HUES64 (cell line): ENCODE measurements around the gene IL9.

Experiments used
- H3K27ac ChIP-seq: 2 replicates; pipeline ENCODE4 v1.7.0; 2013; ENCODE audit warnings: low read depth, low read length, inconsistent platforms
- H3K27me3 ChIP-seq: 2 replicates; pipeline ENCODE4 v1.6.1; 2013; ENCODE audit warnings: mild to moderate bottlenecking, low read length; ENCODE audit not compliant: insufficient read depth
- H3K36me3 ChIP-seq: 2 replicates; pipeline ENCODE4 v1.6.1; 2013; ENCODE audit warnings: mild to moderate bottlenecking, low read length; ENCODE audit not compliant: insufficient read depth
- H3K4me1 ChIP-seq: 2 replicates; pipeline ENCODE4 v1.6.1; 2013; ENCODE audit warnings: mild to moderate bottlenecking, low read length, moderate library complexity; ENCODE audit not compliant: insufficient read depth
- H3K4me3 ChIP-seq: 2 replicates; pipeline ENCODE4 v1.5.1; 2013; ENCODE audit warnings: mild to moderate bottlenecking, low read length, moderate library complexity
- H3K9ac ChIP-seq: 2 replicates; pipeline ENCODE4 v1.6.1; 2013; ENCODE audit warnings: mild to moderate bottlenecking, low read depth, low read length
- H3K9me3 ChIP-seq: 2 replicates; pipeline ENCODE4 v1.6.1; 2013; ENCODE audit warnings: low read depth, low read length; ENCODE audit not compliant: insufficient read depth
- WGBS: fragments of 150-250, 120-280 bp; methylation state at CpG from one replicate; pipeline ENCODE4 v1.1.7; 2013; ENCODE audit warnings: missing lambda C conversion rate; 5-methylcytosine and 5-hydroxymethylcytosine counted together

Gene IL9

GRCh38 chr5:135851186-135851914, 44.3 kb downstream of the IL9 start:
- 91% methylated on average over 24 of the region's 24 CpGs for WGBS
- Histone ChIP-seq H3K27ac (no peak overlapping the region), H3K4me3 (no peak overlapping the region), H3K9ac (no peak overlapping the region), H3K4me1 (no peaks in the 10 kb centered on the region), H3K9me3 (no peaks in the 10 kb centered on the region), H3K36me3 (no peaks in the 10 kb centered on the region), H3K27me3 (no peaks in the 10 kb centered on the region)

GRCh38 chr5:135850671-135851070, 45.0 kb downstream of the IL9 start:
- Histone ChIP-seq H3K27me3 (no peaks in the 10 kb centered on the region), H3K36me3 (no peaks in the 10 kb centered on the region), H3K4me3 (no peak overlapping the region), H3K4me1 (no peaks in the 10 kb centered on the region), H3K9ac (no peak overlapping the region), H3K9me3 (no peaks in the 10 kb centered on the region), H3K27ac (no peak overlapping the region)
- 94% methylated on average over 6 of the region's 6 CpGs for WGBS

- Histone ChIP-seq H3K9me3 (no peaks in the 10 kb centered on the region), H3K27me3 (no peaks in the 10 kb centered on the region), H3K9ac (no peak overlapping the region), H3K4me3 (no peak overlapping the region), H3K36me3 (no peaks in the 10 kb centered on the region), H3K4me1 (no peaks in the 10 kb centered on the region), H3K27ac (no peak overlapping the region)
- WGBS = 93% methylated on average over 9 of the region's 9 CpGs
These were observed 45.4 kb downstream of the IL9 start for GRCh38 chr5:135850231-135850630.

- Histone ChIP-seq H3K27ac (no peak overlapping the region), H3K9me3 (no peaks in the 10 kb centered on the region), H3K36me3 (no peaks in the 10 kb centered on the region), H3K4me1 (no peaks in the 10 kb centered on the region), H3K4me3 (no peak overlapping the region), H3K27me3 (no peaks in the 10 kb centered on the region), H3K9ac (no peak overlapping the region)
- 93% methylated on average over 1 of the region's 1 CpG for WGBS
These were observed 47.7 kb downstream of the IL9 start for GRCh38 chr5:135847976-135848375.

- Histone ChIP-seq H3K27me3 (no peaks in the 10 kb centered on the region), H3K4me3 (no peak overlapping the region), H3K4me1 (no peaks in the 10 kb centered on the region), H3K27ac (no peak overlapping the region), H3K9me3 (no peaks in the 10 kb centered on the region), H3K9ac (no peak overlapping the region), H3K36me3 (no peaks in the 10 kb centered on the region)
These were observed 49.3 kb downstream of the IL9 start for GRCh38 chr5:135846311-135846710.

- H3K27me3 ChIP-seq = no peaks in the 10 kb centered on the region; the same call in 1 of the 2 replicates
- H3K36me3 ChIP-seq = no peaks in the 10 kb centered on the region
- H3K4me1 ChIP-seq = no peaks in the 10 kb centered on the region
- no peak overlapping the region for H3K27ac ChIP-seq
- H3K4me3 ChIP-seq = no peak overlapping the region
- H3K9ac ChIP-seq = no peak overlapping the region
- 89% methylated on average over 6 of the region's 6 CpGs for WGBS
- no peaks in the 10 kb centered on the region for H3K9me3 ChIP-seq
These were observed 51.9 kb downstream of the IL9 start for GRCh38 chr5:135843571-135844337.

GRCh38 chr5:135842737-135843136, 52.9 kb downstream of the IL9 start:
- Histone ChIP-seq H3K4me3 (no peak overlapping the region), H3K9ac (no peak overlapping the region), H3K27me3 (no peaks in the 10 kb centered on the region; the same call in 1 of the 2 replicates), H3K36me3 (no peaks in the 10 kb centered on the region), H3K4me1 (no peaks in the 10 kb centered on the region), H3K27ac (no peak overlapping the region), H3K9me3 (0 out of 2 replicates have a peak, but pooled peaks cover 2% of the 10 kb centered on the region)
- WGBS = 93% methylated on average over 4 of the region's 4 CpGs
